ENCODE data around the gene BUD23.

Gene BUD23

GRCh38 chr7:73701357-73701995, 18.1 kb downstream of the BUD23 start:
- peak; percentile 64 for TF ChIP-seq CTCF (IDR thresholded peaks at IDR 0.05; ENCODE audit: borderline replicate concordance, insufficient read depth, low read depth, low read length)

DNA sequence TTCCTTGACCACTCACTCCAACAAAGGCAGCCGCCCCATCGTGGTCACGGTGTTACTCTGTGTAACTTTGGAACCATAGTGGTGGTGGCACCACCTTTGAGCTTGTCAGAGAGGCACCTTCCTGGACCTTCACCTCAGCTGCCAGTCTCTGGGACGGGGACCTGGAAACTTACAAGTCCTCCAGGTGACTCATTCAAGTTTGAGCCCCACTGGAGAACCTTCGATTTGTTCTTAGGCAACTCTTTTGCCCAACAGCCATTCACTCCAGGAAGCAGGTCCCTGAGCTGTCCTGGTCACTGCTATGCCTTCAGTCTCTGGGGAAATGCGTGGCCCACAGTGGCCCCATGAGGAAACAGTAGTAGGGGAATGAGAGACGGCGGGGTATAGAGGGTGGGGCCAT, 18.8 kb downstream of the BUD23 start:
- no peak for TF ChIP-seq CTCF (IDR thresholded peaks at IDR 0.05; ENCODE audit: borderline replicate concordance, insufficient read depth, low read depth, low read length)
- no peak overlapping the region for H3K4me3 ChIP-seq (ENCODE audit: low read depth, low read length)

More at GRCh38 chr7:73701357-73701995, 18.1 kb downstream of the BUD23 start:
- H3K4me3 ChIP-seq (ENCODE audit: low read depth, low read length) = no peak overlapping the region

- no peak for TF ChIP-seq CTCF (IDR thresholded peaks at IDR 0.05; ENCODE audit: borderline replicate concordance, insufficient read depth, low read depth, low read length)
- no peak overlapping the region for H3K4me3 ChIP-seq (ENCODE audit: low read depth, low read length)
Measured at GRCh38 chr7:73702665-73703064, 19.3 kb downstream of the BUD23 start.

GRCh38 chr7:73703225-73703624, 19.8 kb downstream of the BUD23 start:
- no peak overlapping the region for H3K4me3 ChIP-seq (ENCODE audit: low read depth, low read length)
- TF ChIP-seq CTCF (IDR thresholded peaks at IDR 0.05; ENCODE audit: borderline replicate concordance, insufficient read depth, low read depth, low read length) = no peak

DNA sequence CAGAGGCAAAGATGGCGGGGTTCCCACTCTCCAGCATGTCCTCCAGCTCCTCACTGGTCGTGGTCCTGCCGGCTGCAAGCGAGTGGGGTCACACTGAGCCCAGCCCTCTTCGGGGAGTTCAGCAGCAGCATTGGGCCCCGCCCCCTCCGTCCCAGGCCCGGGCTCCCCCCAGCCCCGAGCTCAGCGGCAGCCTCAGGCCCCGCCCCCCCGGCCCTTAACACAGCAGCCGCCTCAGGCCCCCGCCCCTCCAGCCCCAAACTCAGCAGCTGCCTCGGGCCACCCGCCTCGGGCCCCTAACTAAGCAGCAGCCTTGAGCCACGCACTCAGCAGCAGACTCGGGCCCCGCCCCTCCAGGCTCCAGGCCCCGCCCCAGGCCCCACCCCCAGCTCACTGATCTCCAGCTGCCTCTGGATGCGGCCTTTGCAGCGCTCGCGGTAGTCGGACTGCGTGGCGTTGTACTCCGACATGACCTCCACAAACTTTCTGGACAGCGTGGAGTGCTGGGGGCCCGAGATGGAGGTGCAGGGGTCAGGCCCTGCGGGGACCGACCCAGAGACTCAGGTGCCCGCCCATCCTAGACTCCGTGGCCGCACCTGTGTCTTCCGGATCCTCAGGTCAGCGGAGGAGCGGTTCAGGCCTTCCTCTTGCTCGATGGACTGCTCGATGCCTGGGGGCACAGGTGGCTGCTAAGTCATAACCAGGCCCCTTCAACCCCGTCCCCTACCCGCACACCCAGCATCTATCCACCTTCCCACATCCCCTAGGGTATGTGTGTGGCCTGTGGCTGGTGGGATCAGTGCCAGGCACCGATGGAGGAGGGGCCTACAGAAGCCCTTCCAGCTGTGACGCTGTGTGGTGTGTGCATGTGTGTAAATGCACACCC, 20.6 kb downstream of the BUD23 start:
- no peak overlapping the region for H3K4me3 ChIP-seq (ENCODE audit: low read depth, low read length)
- TF ChIP-seq CTCF (IDR thresholded peaks at IDR 0.05; ENCODE audit: borderline replicate concordance, insufficient read depth, low read depth, low read length) = no peak

GRCh38 chr7:73704640-73705550, 21.5 kb downstream of the BUD23 start:
- no peak overlapping the region for H3K4me3 ChIP-seq (ENCODE audit: low read depth, low read length)
- no peak for TF ChIP-seq CTCF (IDR thresholded peaks at IDR 0.05; ENCODE audit: borderline replicate concordance, insufficient read depth, low read depth, low read length)

Data from GM12875 (cell line).